ENCODE results near the gene ELF3. TPM values are rescaled to one million over a fixed set of nuclear protein-coding genes. Genes with fewer than 3 reads are reported as not detected.
"Not testable (repeated sequence)": the region's sequence is repeated elsewhere in the genome, so short reads cannot be mapped to it uniquely, and the experiment has no call there.

Gene ELF3
- total RNA-seq, 1 donor: under 0.01 TPM

GRCh38 chr1:202047977-202048376 lies 37.6 kb downstream of the ELF3 start:
- Histone ChIP-seq H3K9me3 (ENCODE audit: low read depth, low read length) (no peaks in the 10 kb centered on the region), H3K27ac (ENCODE audit: low read depth, low read length) (no peak overlapping the region), H3K27me3 (ENCODE audit: insufficient read depth, low read length) (no peaks in the 10 kb centered on the region), H3K4me2 (ENCODE audit: insufficient read depth, low read length) (no peak overlapping the region), H3K36me3 (ENCODE audit: insufficient read depth, low read length) (no peaks in the 10 kb centered on the region), H3K79me2 (ENCODE audit: insufficient read depth, low read length) (no peaks in the 10 kb centered on the region), H3K4me1 (ENCODE audit: insufficient read depth, low read length) (no peaks in the 10 kb centered on the region), H3K4me3 (ENCODE audit: insufficient read depth, low read length) (no peak overlapping the region), H2AFZ (ENCODE audit: low read length) (no peak overlapping the region), H4K20me1 (ENCODE audit: insufficient read depth, low read length) (no peaks in the 10 kb centered on the region)
- TF ChIP-seq CTCF (IDR thresholded peaks at IDR 0.05; ENCODE audit: extremely low read depth, low read depth, low read length): no peak
- no peak for DNase-seq (ENCODE audit: insufficient read length, low spot score, missing footprints)

- no peak for TF ChIP-seq CTCF (IDR thresholded peaks at IDR 0.05; ENCODE audit: extremely low read depth, low read depth, low read length)
- Histone ChIP-seq H3K4me2 (ENCODE audit: insufficient read depth, low read length) (no peak overlapping the region), H3K4me1 (ENCODE audit: insufficient read depth, low read length) (no peaks in the 10 kb centered on the region), H3K4me3 (ENCODE audit: insufficient read depth, low read length) (no peak overlapping the region), H3K79me2 (ENCODE audit: insufficient read depth, low read length) (no peaks in the 10 kb centered on the region), H3K27ac (ENCODE audit: low read depth, low read length) (no peak overlapping the region), H4K20me1 (ENCODE audit: insufficient read depth, low read length) (no peaks in the 10 kb centered on the region), H3K9me3 (ENCODE audit: low read depth, low read length) (no peaks in the 10 kb centered on the region), H3K36me3 (ENCODE audit: insufficient read depth, low read length) (no peaks in the 10 kb centered on the region), H3K27me3 (ENCODE audit: insufficient read depth, low read length) (no peaks in the 10 kb centered on the region), H2AFZ (ENCODE audit: low read length) (no peak overlapping the region)
- DNase-seq (ENCODE audit: insufficient read length, low spot score, missing footprints): no peak
Measured at GRCh38 chr1:202049129-202049528, 38.7 kb downstream of the ELF3 start.

GRCh38 chr1:202054094-202054493 lies 43.7 kb downstream of the ELF3 start:
- Histone ChIP-seq H3K27ac (ENCODE audit: low read depth, low read length) (no peak overlapping the region), H2AFZ (ENCODE audit: low read length) (no peak overlapping the region), H3K4me3 (ENCODE audit: insufficient read depth, low read length) (no peak overlapping the region), H3K36me3 (ENCODE audit: insufficient read depth, low read length) (no peaks in the 10 kb centered on the region), H4K20me1 (ENCODE audit: insufficient read depth, low read length) (no peaks in the 10 kb centered on the region), H3K79me2 (ENCODE audit: insufficient read depth, low read length) (no peaks in the 10 kb centered on the region), H3K4me2 (ENCODE audit: insufficient read depth, low read length) (no peak overlapping the region), H3K9me3 (ENCODE audit: low read depth, low read length) (no peaks in the 10 kb centered on the region), H3K27me3 (ENCODE audit: insufficient read depth, low read length) (no peaks in the 10 kb centered on the region), H3K4me1 (ENCODE audit: insufficient read depth, low read length) (peaks cover 3% of the 10 kb centered on the region)
- DNase-seq (ENCODE audit: insufficient read length, low spot score, missing footprints): no peak
- no peak for TF ChIP-seq CTCF (IDR thresholded peaks at IDR 0.05; ENCODE audit: extremely low read depth, low read depth, low read length)

GRCh38 chr1:202054673-202055072 lies 44.3 kb downstream of the ELF3 start:
- not testable (repeated sequence) for H3K4me2 ChIP-seq (ENCODE audit: insufficient read depth, low read length); H3K27ac ChIP-seq (ENCODE audit: low read depth, low read length); H3K9me3 ChIP-seq (ENCODE audit: low read depth, low read length); H4K20me1 ChIP-seq (ENCODE audit: insufficient read depth, low read length); H3K79me2 ChIP-seq (ENCODE audit: insufficient read depth, low read length); H3K4me1 ChIP-seq (ENCODE audit: insufficient read depth, low read length); H3K27me3 ChIP-seq (ENCODE audit: insufficient read depth, low read length); DNase-seq (ENCODE audit: insufficient read length, low spot score, missing footprints); H3K36me3 ChIP-seq (ENCODE audit: insufficient read depth, low read length); H2AFZ ChIP-seq (ENCODE audit: low read length); H3K4me3 ChIP-seq (ENCODE audit: insufficient read depth, low read length)
